Mucosa of rectum (tissue), 2 donors: Measurements from ENCODE around the gene RPE.

ENCODE experiments used
- H3K27ac ChIP-seq, 2 donors: one replicate each; pipeline ENCODE4 v1.7.0; 2013; ENCODE audit warnings: inconsistent platforms in 2 of 2, low read depth in 2 of 2, low read length in 2 of 2
- H3K27me3 ChIP-seq, 2 donors: one replicate each; pipeline ENCODE4 v1.7.0; 2013; ENCODE audit warnings: low read length in 2 of 2; ENCODE audit not compliant: control insufficient read depth in 2 of 2, insufficient read depth in 2 of 2
- H3K36me3 ChIP-seq, 2 donors: one replicate each; pipeline ENCODE4 v1.7.0; 2013; ENCODE audit warnings: low read length in 2 of 2; ENCODE audit not compliant: control insufficient read depth in 2 of 2, insufficient read depth in 2 of 2
- H3K4me1 ChIP-seq, 2 donors: one replicate each; pipeline ENCODE4 v1.7.0; 2013; ENCODE audit warnings: low read length in 2 of 2, mild to moderate bottlenecking in 1 of 2; ENCODE audit not compliant: control insufficient read depth in 2 of 2, insufficient read depth in 2 of 2
- H3K4me3 ChIP-seq, 2 donors: one replicate each; pipeline ENCODE4 v1.7.0; 2013; ENCODE audit warnings: low read length in 2 of 2
- H3K9ac ChIP-seq, 2 donors: one replicate each; pipeline ENCODE4 v1.7.0; 2013; ENCODE audit warnings: low read length in 2 of 2, low read depth in 1 of 2, mild to moderate bottlenecking in 1 of 2
- H3K9me3 ChIP-seq, 2 donors: one replicate each; pipeline ENCODE4 v1.7.0; 2013; ENCODE audit warnings: low read length in 2 of 2; ENCODE audit not compliant: control insufficient read depth in 2 of 2
- donor health status: healthy.
- donor health status: Normal muscosa, but diverticular disease.

The RPE gene

GRCh38 chr2:210034087-210034683 lies 31.7 kb downstream of the RPE start:
- no peak overlapping the region for H3K4me3 ChIP-seq

DNA sequence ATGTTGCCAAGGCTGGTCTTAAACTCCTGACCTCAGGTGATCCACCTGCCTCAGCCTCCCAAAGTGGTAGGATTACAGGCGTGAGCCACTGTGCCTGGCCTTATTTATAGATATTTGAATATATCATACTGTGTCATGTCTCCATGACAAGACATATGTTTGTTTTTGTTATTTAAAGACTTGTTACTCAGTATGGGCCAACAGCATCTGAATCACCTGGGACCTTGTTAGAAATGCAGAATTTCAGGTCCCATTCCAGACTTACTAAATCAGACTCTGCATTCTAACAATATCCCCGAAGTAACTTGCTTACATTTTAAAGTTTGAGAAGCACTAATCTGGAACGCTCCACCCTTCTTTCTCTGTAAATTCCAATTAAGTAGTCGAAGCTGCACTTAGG lies 33.2 kb downstream of the RPE start:
- Histone ChIP-seq H3K27me3 (no peaks in the 10 kb centered on the region), H3K4me3 (no peak overlapping the region), H3K9ac (no peak overlapping the region), H3K4me1 (no peaks in the 10 kb centered on the region), H3K27ac (no peak overlapping the region), H3K36me3 (no peaks in the 10 kb centered on the region), H3K9me3 (no peaks in the 10 kb centered on the region)

More at GRCh38 chr2:210034087-210034683, 31.7 kb downstream of the RPE start:
- H3K9ac ChIP-seq = no peak overlapping the region
- no peaks in the 10 kb centered on the region for H3K9me3 ChIP-seq
- H3K4me1 ChIP-seq = no peaks in the 10 kb centered on the region
- no peaks in the 10 kb centered on the region for H3K27me3 ChIP-seq
- no peak overlapping the region for H3K27ac ChIP-seq
- H3K36me3 ChIP-seq = no peaks in the 10 kb centered on the region

DNA sequence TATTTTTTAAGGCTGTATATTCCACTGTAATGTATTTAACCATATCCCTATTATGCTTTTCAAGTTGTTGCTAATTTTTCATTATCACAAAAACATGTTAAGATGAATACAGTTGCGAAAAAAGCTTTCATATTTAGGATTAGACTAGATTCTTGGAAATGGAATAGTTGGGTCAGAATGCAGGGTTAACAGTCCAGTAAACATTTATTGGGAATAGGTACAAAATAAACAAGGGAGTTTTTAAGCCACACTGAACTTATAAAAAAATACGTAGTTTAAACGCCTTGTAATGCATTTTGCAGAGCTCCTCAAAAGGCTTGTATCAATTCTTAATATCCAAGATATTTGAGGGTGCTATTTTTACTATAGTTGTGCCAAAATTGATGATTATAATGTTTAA lies 35.6 kb downstream of the RPE start:
- H3K4me1 ChIP-seq = no peaks in the 10 kb centered on the region
- no peak overlapping the region for H3K9ac ChIP-seq
- H3K4me3 ChIP-seq = no peak overlapping the region
- no peak overlapping the region for H3K27ac ChIP-seq
- H3K36me3 ChIP-seq = no peaks in the 10 kb centered on the region
- H3K27me3 ChIP-seq = no peaks in the 10 kb centered on the region
- no peaks in the 10 kb centered on the region for H3K9me3 ChIP-seq

- Histone ChIP-seq H3K4me3 (no peak overlapping the region), H3K27me3 (no peaks in the 10 kb centered on the region), H3K9ac (no peak overlapping the region), H3K36me3 (no peaks in the 10 kb centered on the region), H3K9me3 (no peaks in the 10 kb centered on the region), H3K27ac (no peak overlapping the region), H3K4me1 (no peaks in the 10 kb centered on the region)
Measured at GRCh38 chr2:210046851-210047500, 44.5 kb downstream of the RPE start.

DNA sequence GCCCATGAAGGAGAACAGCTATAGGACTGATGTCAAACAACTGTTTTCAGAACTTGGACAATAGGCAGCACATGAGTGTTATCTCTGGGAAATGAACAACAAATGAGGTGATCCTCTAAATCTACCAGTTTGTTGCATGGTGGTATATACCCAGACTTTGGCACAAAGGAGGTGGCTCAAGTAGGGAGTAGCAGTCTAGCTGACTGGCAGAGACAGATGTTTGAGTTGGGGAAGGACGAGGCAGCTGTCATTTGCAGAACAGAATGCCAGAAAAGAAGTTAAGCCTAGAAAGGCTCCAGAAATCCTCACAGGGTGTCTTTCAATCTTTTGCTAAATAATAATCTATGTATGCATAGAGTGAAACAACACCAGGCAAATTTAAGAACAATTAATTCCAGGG lies 47.4 kb downstream of the RPE start:
- H3K9ac ChIP-seq = no peak overlapping the region
- H3K27me3 ChIP-seq = no peaks in the 10 kb centered on the region
- H3K27ac ChIP-seq = no peak overlapping the region
- no peaks in the 10 kb centered on the region for H3K4me1 ChIP-seq
- H3K9me3 ChIP-seq = peaks cover 0 to 2% of the 10 kb centered on the region in 2 donors
- no peak overlapping the region for H3K4me3 ChIP-seq
- no peaks in the 10 kb centered on the region for H3K36me3 ChIP-seq

GRCh38 chr2:210050885-210051284 lies 48.4 kb downstream of the RPE start:
- Histone ChIP-seq H3K36me3 (no peaks in the 10 kb centered on the region), H3K27me3 (no peaks in the 10 kb centered on the region), H3K9me3 (peaks cover 0 to 2% of the 10 kb centered on the region in 2 donors), H3K4me1 (no peaks in the 10 kb centered on the region), H3K27ac (no peak overlapping the region), H3K9ac (no peak overlapping the region), H3K4me3 (no peak overlapping the region)

DNA sequence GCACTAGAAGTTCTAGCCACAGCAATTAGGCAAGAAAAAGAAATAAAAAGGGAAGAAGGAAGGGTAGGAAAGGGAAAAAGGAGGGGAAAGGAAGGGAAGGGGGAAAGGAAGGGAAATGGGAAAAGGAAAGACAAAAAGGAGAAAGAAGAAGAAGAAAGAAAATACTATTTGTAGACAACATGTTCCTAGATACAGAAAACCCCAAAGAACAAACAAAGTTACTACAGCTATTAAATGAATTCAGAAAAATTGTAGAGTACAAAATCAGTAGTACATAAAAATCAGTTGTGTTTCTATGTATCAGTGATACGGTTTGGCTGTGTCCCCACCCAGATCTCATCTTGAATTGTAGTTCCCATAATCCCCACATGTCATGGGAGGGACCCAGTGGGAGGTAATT lies 52.3 kb downstream of the RPE start:
- Histone ChIP-seq H3K27ac (no peak overlapping the region), H3K27me3 (no peaks in the 10 kb centered on the region), H3K9me3 (peaks cover 0 to 2% of the 10 kb centered on the region in 2 donors), H3K4me3 (no peak overlapping the region), H3K4me1 (no peaks in the 10 kb centered on the region), H3K36me3 (no peaks in the 10 kb centered on the region), H3K9ac (no peak overlapping the region)

GRCh38 chr2:210055825-210056224 lies 53.4 kb downstream of the RPE start:
- Histone ChIP-seq H3K27me3 (no peaks in the 10 kb centered on the region), H3K27ac (no peak overlapping the region), H3K9me3 (peaks cover 0 to 2% of the 10 kb centered on the region in 2 donors), H3K9ac (no peak overlapping the region), H3K4me3 (no peak overlapping the region), H3K36me3 (no peaks in the 10 kb centered on the region), H3K4me1 (no peaks in the 10 kb centered on the region)

GRCh38 chr2:210063306-210063705 lies 60.9 kb downstream of the RPE start:
- Histone ChIP-seq H3K9me3 (no peaks in the 10 kb centered on the region), H3K4me1 (no peaks in the 10 kb centered on the region), H3K27me3 (no peaks in the 10 kb centered on the region), H3K9ac (no peak overlapping the region), H3K36me3 (no peaks in the 10 kb centered on the region), H3K4me3 (no peak overlapping the region), H3K27ac (no peak overlapping the region)
